Spleen (tissue), 11 donors: ENCODE results near the gene RPL19. TPM values are rescaled to one million over a fixed set of nuclear protein-coding genes. Genes with fewer than 3 reads are reported as not detected.

Experiments used
- DNase-seq: peaks from one replicate; pipeline ENCODE4 v3.0.0-alpha.2; 2020
- H3K27ac ChIP-seq, 8 donors: fragments of 200-600 bp; sonication (generic) in 7 of 8; 1 replicate in 4 of 8; 2 replicates in 4 of 8; pipeline versions ENCODE4 v1.5.0 to v1.8.0; 2016 to 2021; ENCODE audit warnings: inconsistent platforms in 4 of 8, mild to moderate bottlenecking in 4 of 8, moderate library complexity in 1 of 8
- H3K27me3 ChIP-seq, 7 donors: fragments of 200-600 bp; sonication (generic) in 6 of 7; replicated peaks in 1 of 7; 1 replicate in 4 of 7; 2 replicates in 3 of 7; pipeline versions ENCODE4 v1.5.0 to v1.8.0; 2016 to 2021; ENCODE audit warnings: inconsistent platforms in 3 of 7, mild to moderate bottlenecking in 1 of 7
- H3K36me3 ChIP-seq, 6 donors: fragments of 200-600 bp; sonication (generic) in 5 of 6; 1 replicate in 4 of 6; 2 replicates in 2 of 6; pipeline versions ENCODE4 v1.5.0 to v1.8.0; 2016 to 2021; ENCODE audit warnings: inconsistent platforms in 2 of 6
- H3K4me1 ChIP-seq, 6 donors: fragments of 200-600 bp; sonication (generic) in 5 of 6; 1 replicate in 3 of 6; 2 replicates in 3 of 6; pipeline versions ENCODE4 v1.5.0 to v1.8.0; 2016 to 2021; ENCODE audit warnings: inconsistent platforms in 3 of 6
- H3K4me3 ChIP-seq, 8 donors: fragments of 200-600 bp; sonication (generic) in 7 of 8; 1 replicate in 4 of 8; 2 replicates in 4 of 8; pipeline versions ENCODE4 v1.5.0 to v1.8.0; 2016 to 2021; ENCODE audit warnings: inconsistent platforms in 4 of 8, mild to moderate bottlenecking in 4 of 8, moderate library complexity in 2 of 8
- H3K9me3 ChIP-seq, 8 donors: fragments of 200-600 bp; sonication (generic) in 7 of 8; 1 replicate in 4 of 8; 2 replicates in 4 of 8; pipeline versions ENCODE4 v1.5.0 to v1.8.0; 2016 to 2021; ENCODE audit warnings: inconsistent platforms in 4 of 8
- POLR2A ChIP-seq, 3 donors: fragments of 450-650 bp; IDR thresholded peaks; one replicate each; pipeline ENCODE4 v1.5.1; 2017; ENCODE audit warnings: antibody characterized with exemption in 3 of 3, mild to moderate bottlenecking in 1 of 3
- POLR2AphosphoS5 ChIP-seq, 3 donors: sonication (generic); formaldehyde crosslinking; IDR thresholded peaks; one replicate each; pipeline ENCODE4 v1.5.1; 2017; ENCODE audit warnings: antibody characterized with exemption in 3 of 3
- WGBS, 5 donors: extraction: QIAGEN DNeasy Blood & Tissue Kit in 3 of 5; methylation state at CpG; one replicate each; pipeline versions ENCODE4 v1.1.5 to v1.1.7; 2013 to 2018; 5-methylcytosine and 5-hydroxymethylcytosine counted together
- intact Hi-C: fragments of 100-400 bp; cut with DNase I; formaldehyde crosslinking; loops from one replicate; pipeline ENCODE4 v1.15.0; 2023; ENCODE audit warnings: low total_unique reads
- polyA plus RNA-seq, 3 donors: library from polyadenylated mRNA; stranded (reverse); fragments of 200-250 nt; gene quantifications; one replicate each; pipeline ENCODE4 v1.2.1, GENCODE V29; 2013
- total RNA-seq, 7 donors: library from RNA; depleted of rRNA in 3 of 7; stranded (reverse); fragments of >200 nt in 3 of 7; fragmentation: NEBNext Ultra II Directional in 4 of 7; extraction: Animal tissue kit (Norgen Biotek cat#: 25700) in 4 of 7; gene quantifications; one replicate each; pipeline versions ENCODE4 v1.1.0 to v1.2.1, GENCODE V29; 2016 to 2021
- TF ChIP-seq, protein P1 (sequence below), 11 experiments: fragments of 200-600 bp in 7 of 11; fragments of 450-650 bp in 4 of 11; sonication (generic) in 4 of 11; IDR thresholded peaks in 8 of 11; conservative IDR thresholded peaks in 3 of 11; 1 replicate in 7 of 11; 2 replicates in 4 of 11; pipeline versions ENCODE4 v1.4.0 to v1.8.0; 2016 to 2021; ENCODE audit warnings: antibody characterized with exemption in 11 of 11, inconsistent platforms in 4 of 11, mild to moderate bottlenecking in 1 of 11
- donor health status: healthy with polysubstance abuse.
- donor health status: DM: no; HTN: no; CAD: no; lungs with moderate emphysema.
- donor health status: DM: no; HTN: no; CAD: no.
- donor health status: Bipolar disorder and iron deficiency.
- donor health status: healthy.
- donor health status: DM: no; HTN: no; CAD: no.
- donor health status: DM: yes; HTN: yes; CAD: no.

The RPL19 gene
- total and polyA plus RNA-seq, 10 donors = 1,504 to 7,360 (median 3,641) TPM

DNA sequence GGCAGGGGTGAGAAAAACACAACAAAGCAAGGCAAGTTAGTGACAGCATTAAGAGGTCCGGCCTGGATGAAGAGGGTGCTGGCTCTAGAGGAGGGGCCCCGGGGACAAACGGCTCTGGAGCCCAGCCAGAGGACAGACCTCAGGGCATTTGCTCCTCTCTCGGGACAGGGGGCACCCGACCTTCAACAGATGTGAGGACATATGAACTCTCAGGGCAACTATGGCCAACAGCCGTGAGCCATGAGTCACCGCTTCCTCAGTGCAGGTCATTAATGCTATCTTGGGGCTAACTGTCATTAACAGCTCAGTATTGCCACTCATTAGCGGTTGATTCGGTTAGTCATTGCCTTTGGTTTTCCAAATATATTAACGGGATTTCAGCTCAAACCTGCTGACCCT is 24.4 kb upstream of the RPL19 start:
- Histone ChIP-seq H3K4me1 (peaks cover 0 to 15% (median 9%) of the 10 kb centered on the region in 6 donors), H3K9me3 (no peaks in the 10 kb centered on the region), H3K4me3 (no peak overlapping the region), H3K36me3 (peaks cover 0 to 47% (median 5%) of the 10 kb centered on the region in 6 donors), H3K27me3 (peaks cover 0 to 21% (median 0%) of the 10 kb centered on the region in 7 donors), H3K27ac (no peak overlapping the region)
- WGBS, 5 donors = 61 to 85% (median 66%) methylated on average over 10 of the region's 10 CpGs
- DNase-seq = no peak
- TF ChIP-seq POLR2AphosphoS5 (IDR thresholded peaks at IDR 0.05) (no peak), POLR2A (IDR thresholded peaks at IDR 0.05) (no peak)
- TF ChIP-seq, protein P1, sequence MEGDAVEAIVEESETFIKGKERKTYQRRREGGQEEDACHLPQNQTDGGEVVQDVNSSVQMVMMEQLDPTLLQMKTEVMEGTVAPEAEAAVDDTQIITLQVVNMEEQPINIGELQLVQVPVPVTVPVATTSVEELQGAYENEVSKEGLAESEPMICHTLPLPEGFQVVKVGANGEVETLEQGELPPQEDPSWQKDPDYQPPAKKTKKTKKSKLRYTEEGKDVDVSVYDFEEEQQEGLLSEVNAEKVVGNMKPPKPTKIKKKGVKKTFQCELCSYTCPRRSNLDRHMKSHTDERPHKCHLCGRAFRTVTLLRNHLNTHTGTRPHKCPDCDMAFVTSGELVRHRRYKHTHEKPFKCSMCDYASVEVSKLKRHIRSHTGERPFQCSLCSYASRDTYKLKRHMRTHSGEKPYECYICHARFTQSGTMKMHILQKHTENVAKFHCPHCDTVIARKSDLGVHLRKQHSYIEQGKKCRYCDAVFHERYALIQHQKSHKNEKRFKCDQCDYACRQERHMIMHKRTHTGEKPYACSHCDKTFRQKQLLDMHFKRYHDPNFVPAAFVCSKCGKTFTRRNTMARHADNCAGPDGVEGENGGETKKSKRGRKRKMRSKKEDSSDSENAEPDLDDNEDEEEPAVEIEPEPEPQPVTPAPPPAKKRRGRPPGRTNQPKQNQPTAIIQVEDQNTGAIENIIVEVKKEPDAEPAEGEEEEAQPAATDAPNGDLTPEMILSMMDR (IDR thresholded peaks at IDR 0.05 in 8 of 11, conservative IDR thresholded peaks at IDR 0.05 in 3 of 11) = no peak
- intact Hi-C loops = no loop called here

DNA sequence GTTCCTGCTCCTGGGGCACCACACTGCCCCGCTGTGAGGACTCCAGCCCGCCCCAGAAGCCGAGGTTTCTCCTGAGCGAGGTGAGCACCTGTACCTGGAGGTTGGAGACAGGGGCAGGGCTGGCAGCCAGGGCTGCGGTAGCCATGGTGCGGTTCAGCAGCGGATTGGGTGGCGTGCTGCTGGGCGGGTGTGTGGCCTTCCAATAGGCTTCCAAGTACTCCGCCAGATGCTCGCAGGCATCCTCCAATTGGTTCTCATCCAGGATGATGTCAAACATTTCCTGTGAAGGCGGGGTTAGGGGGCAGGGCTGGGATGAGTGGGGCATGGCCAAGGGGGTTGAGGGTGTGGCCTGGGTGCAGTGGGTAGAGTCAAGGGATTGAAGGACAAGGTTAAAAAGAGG is 22.8 kb upstream of the RPL19 start:
- H3K4me3 ChIP-seq = no peak overlapping the region
- intact Hi-C loops = no loop called here
- H3K4me1 ChIP-seq = peaks cover 0 to 15% (median 9%) of the 10 kb centered on the region in 6 donors
- WGBS, 5 donors = 88 to 94% (median 92%) methylated on average over 11 to 12 of the region's 12 CpGs
- H3K27ac ChIP-seq = no peak overlapping the region
- no peak for TF ChIP-seq POLR2AphosphoS5 (IDR thresholded peaks at IDR 0.05)
- TF ChIP-seq POLR2A (IDR thresholded peaks at IDR 0.05) = no peak
- TF ChIP-seq, protein P1 (IDR thresholded peaks at IDR 0.05 in 8 of 11, conservative IDR thresholded peaks at IDR 0.05 in 3 of 11) = no peak
- H3K9me3 ChIP-seq = no peaks in the 10 kb centered on the region
- H3K27me3 ChIP-seq = peaks cover 0 to 21% (median 0%) of the 10 kb centered on the region in 7 donors
- peaks cover 0 to 63% (median 5%) of the 10 kb centered on the region in 6 donors for H3K36me3 ChIP-seq
- DNase-seq = no peak

DNA sequence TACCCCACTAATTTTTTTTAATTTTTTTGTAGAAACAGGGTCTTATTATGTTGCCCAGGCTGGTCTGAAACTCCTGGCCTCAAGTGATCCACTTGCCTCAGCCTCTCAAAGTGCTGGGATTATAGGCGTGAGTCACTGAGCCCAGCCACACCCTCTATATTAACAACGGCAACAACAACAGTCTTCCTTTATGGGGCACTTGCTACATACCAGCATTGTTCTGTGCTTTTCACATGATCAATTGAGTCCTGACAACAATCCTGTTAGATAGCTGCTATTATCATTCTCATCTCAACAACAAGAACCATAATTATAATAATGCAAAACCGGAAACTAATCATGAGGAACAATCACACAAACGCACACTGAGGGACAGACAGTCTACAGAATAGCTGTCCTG is 21.5 kb upstream of the RPL19 start:
- WGBS, 5 donors = 84 to 92% (median 87%) methylated on average over 4 of the region's 4 CpGs

DNA sequence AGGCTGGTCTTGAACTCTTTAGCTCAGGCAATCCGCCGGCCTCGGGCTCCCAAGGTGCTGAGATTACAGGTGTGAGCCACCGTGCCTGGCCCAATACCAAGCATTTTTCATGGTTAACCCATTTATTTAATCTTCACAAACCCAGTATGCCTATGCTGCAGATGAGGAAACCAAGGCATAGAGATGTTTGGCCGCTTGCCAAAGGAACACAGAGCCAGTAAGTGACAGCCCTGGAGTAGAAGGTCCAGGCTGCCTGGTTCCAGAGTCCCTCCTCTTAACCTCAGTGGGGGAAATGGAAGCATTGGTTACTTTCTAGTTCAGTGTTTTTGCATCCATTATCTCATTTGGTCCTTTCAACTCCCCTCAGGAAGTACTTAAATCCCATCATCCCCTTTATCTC is 18.8 kb upstream of the RPL19 start:
- H3K4me3 ChIP-seq = no peak overlapping the region
- 86 to 96% (median 92%) methylated on average over 5 of the region's 5 CpGs for WGBS, 5 donors
- no peak for DNase-seq
- H3K4me1 ChIP-seq = no peaks in the 10 kb centered on the region
- intact Hi-C loops = no loop called here
- no peaks in the 10 kb centered on the region for H3K9me3 ChIP-seq
- peaks cover 0 to 90% (median 14%) of the 10 kb centered on the region in 6 donors for H3K36me3 ChIP-seq
- H3K27me3 ChIP-seq = no peaks in the 10 kb centered on the region
- H3K27ac ChIP-seq = no peak overlapping the region
- TF ChIP-seq POLR2A (IDR thresholded peaks at IDR 0.05) (no peak), POLR2AphosphoS5 (IDR thresholded peaks at IDR 0.05) (no peak)
- TF ChIP-seq, protein P1 (IDR thresholded peaks at IDR 0.05 in 8 of 11, conservative IDR thresholded peaks at IDR 0.05 in 3 of 11) = no peak

More for the DNA sequence above, 21.5 kb upstream of the RPL19 start:
- H3K36me3 ChIP-seq = peaks cover 0 to 74% (median 9%) of the 10 kb centered on the region in 6 donors
- H3K4me3 ChIP-seq = no peak overlapping the region
- DNase-seq = no peak
- H3K9me3 ChIP-seq = no peaks in the 10 kb centered on the region
- H3K27ac ChIP-seq = no peak overlapping the region
- H3K27me3 ChIP-seq = peaks cover 0 to 12% (median 0%) of the 10 kb centered on the region in 7 donors
- peaks cover 0 to 15% (median 9%) of the 10 kb centered on the region in 6 donors for H3K4me1 ChIP-seq
- TF ChIP-seq, protein P1 (IDR thresholded peaks at IDR 0.05 in 8 of 11, conservative IDR thresholded peaks at IDR 0.05 in 3 of 11) = no peak
- TF ChIP-seq POLR2AphosphoS5 (IDR thresholded peaks at IDR 0.05) = no peak
- intact Hi-C loops = no loop called here
